Omental fat pad (tissue), 4 donors: ENCODE measurements around the gene SCN4B. TPM values are rescaled to one million over a fixed set of nuclear protein-coding genes. Genes with fewer than 3 reads are reported as not detected.

Experiments used
- ATAC-seq: fragments of 150-250 bp; one replicate; pipeline ENCODE4 v1.9.1; 2016; ENCODE audit warnings: mild to moderate bottlenecking, moderate library complexity; ENCODE audit not compliant: low FRiP score
- DNase-seq: peaks from one replicate; pipeline ENCODE4 v3.0.0-alpha.2; 2019; ENCODE audit warnings: low spot score
- CTCF ChIP-seq, 3 donors: fragments of 450-650 bp; IDR thresholded peaks; one replicate each; pipeline ENCODE4 v1.5.1; 2016 to 2017; ENCODE audit warnings: antibody characterized with exemption in 3 of 3, mild to moderate bottlenecking in 3 of 3, moderate library complexity in 2 of 3
- total RNA-seq, 4 donors: library from RNA; depleted of rRNA; stranded (reverse); fragments of >200 nt; gene quantifications; one replicate each; pipeline ENCODE4 v1.1.0, GENCODE V29; 2016

The SCN4B gene
- total RNA-seq, 4 donors from 2014 or later, result 1.1 to 10.2 (median 2.0) TPM

- TF ChIP-seq CTCF (IDR thresholded peaks at IDR 0.05), result no peak
- no peak for DNase-seq
- ATAC-seq, result no peak
Observed at GRCh38 chr11:118102721-118103261, 49.8 kb downstream of the SCN4B start.

- no peak for TF ChIP-seq CTCF (IDR thresholded peaks at IDR 0.05)
- no peak for ATAC-seq
- no peak for DNase-seq
Observed at GRCh38 chr11:118100691-118101232, 51.9 kb downstream of the SCN4B start.

- ATAC-seq (no peak), DNase-seq (no peak)
- TF ChIP-seq CTCF (IDR thresholded peaks at IDR 0.05), result no peak
Observed at GRCh38 chr11:118099838-118100556, 52.6 kb downstream of the SCN4B start.

DNA sequence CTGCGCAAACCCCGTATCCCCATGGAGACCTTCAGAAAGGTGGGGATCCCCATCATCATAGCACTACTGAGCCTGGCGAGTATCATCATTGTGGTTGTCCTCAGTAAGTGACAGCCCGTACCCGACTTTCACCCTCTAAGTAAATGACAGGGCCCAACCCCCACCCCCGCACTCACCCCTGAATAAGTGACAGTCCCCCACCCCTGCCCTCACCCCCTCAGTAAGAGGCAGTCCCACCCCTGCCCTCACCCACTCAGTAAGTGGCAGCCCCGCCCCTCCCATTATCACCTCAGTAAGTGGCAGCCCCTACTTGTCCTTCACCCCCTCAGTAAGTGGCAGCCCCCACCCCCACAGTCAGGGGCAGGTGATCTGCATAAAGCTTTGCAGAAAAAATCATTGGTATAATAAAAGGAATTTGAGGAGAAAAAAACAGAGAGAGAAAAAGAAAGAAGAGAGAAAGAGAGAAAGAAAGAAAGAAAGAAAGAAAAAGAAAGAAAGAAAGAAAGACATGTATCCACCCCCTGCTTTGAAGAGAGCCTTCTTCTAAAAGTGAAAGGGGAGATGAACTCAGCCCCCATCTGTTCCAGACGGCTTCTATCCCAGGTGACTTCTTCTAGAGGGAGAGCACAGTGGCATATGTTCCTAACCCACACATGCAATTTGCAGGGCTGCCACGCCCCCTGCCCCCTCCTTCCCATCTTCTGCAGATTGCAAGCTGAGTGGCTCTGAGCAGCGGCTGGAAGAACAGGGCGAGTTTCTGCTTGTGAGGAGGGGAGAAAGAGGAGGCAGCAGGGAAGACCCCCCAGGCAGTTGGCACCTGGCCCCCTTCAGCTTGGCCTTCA lies 53.4 kb downstream of the SCN4B start:
- TF ChIP-seq CTCF (IDR thresholded peaks at IDR 0.05), result no peak
- ATAC-seq (no peak), DNase-seq (no peak)

GRCh38 chr11:118095967-118096367 lies 56.7 kb downstream of the SCN4B start:
- ATAC-seq (no peak), DNase-seq (no peak)
- TF ChIP-seq CTCF (IDR thresholded peaks at IDR 0.05), result no peak

DNA sequence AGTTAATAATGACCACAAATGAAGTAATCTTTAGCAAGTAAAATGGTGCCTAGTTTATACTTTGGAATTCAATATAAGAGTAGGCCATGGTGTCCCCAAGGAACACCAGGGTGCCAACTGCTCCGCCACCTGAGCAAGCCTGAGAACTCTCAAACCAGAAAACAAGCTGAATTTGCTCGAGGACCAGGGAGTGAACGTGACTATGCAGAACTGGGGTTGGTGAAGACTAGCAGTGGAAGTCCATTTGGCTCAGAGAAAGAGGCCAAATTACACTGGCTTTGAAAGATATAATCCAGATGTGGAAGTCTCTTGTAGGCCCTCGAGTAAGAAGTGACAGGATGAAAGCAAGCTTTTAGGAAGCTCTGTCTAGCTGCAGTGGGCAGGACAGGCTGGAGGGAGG lies 57.1 kb downstream of the SCN4B start:
- ATAC-seq (no peak), DNase-seq (no peak)
- no peak for TF ChIP-seq CTCF (IDR thresholded peaks at IDR 0.05)
